Measurements from ENCODE around the gene HCK.

HCK gene

DNA sequence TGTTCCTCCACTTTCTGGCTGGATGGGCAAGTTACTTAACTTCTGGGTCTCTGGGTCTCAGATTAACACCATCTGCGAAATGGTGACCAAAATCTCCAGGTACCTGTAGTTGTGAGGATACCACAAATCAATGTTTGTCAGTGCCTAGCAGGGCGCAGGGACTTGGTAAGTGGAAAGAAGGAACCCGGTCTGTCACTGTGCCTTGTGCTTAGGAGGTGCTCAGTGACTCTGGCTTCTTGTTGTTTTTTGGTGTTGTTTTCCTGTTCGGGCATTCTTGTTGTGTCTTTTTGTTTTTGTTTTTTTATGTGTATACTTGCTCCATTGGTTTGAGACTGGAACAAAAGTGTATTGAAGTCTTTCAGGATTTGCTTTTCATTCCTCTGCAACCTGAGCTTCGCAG, 75.3 kb downstream of the HCK start:
- no peak for DNase-seq (ENCODE audit: low read depth in 2 of 3, low spot score in 1 of 3)

DNA sequence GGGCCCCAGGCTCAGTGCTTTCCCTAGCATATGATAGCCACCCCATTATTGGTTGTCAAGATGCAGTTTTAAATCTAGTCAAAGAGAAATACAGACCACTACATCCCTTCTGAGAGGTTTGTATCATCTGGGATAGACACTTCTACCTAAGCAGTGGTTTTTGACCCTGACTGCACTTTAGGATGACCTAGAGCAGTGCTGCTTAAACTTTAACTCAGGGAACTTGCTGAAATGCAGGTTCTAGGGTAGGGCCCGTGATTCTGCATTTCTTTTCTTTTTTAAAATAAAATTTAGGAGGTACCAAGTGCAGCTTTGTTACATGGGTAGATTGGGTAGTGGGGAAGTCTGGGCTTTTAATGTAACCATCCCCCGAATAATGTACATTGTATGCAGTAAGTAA, 76.1 kb downstream of the HCK start:
- no peak for DNase-seq (ENCODE audit: low read depth in 2 of 3, low spot score in 1 of 3)

DNA sequence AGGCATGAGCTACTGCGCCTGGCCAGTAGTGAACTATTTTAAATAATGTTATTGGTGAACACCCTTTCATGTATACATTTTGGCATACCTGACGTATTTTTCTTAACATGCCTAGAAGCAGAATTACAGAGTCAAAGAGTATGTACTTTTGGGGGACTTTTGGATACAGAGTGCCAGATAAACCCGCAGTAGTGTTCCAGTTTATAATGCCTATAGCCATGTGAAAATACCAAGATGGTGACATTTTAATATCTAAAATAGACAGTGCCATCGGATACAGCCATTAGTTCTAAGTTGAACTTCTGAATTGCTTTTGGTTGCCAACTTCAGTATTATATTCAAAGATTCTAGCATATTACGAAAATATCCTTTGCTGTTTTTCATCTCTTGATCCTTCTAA, 77.8 kb downstream of the HCK start:
- DNase-seq (ENCODE audit: low read depth in 2 of 3, low spot score in 1 of 3) = no peak

DNA sequence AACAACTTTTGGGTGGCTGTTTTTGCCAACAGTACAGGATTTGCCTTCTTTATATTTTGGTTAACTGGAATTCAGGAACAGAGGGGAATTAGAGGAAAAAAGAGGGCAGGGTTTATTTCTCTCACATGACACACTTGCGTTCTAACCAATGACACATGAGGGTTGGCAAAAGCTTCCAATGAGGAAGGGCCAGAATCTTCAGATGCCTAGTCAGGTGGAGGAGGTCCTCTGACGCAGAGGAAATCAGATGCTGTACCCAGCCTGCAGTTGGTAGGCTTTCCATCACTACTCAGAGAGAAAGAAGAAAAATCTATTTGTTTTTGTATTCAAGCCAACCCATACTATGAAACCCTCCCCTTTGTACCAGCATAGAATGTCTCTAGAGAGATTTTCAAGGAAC, 78.3 kb downstream of the HCK start:
- DNase-seq (ENCODE audit: low read depth in 2 of 3, low spot score in 1 of 3) = no peak

DNA sequence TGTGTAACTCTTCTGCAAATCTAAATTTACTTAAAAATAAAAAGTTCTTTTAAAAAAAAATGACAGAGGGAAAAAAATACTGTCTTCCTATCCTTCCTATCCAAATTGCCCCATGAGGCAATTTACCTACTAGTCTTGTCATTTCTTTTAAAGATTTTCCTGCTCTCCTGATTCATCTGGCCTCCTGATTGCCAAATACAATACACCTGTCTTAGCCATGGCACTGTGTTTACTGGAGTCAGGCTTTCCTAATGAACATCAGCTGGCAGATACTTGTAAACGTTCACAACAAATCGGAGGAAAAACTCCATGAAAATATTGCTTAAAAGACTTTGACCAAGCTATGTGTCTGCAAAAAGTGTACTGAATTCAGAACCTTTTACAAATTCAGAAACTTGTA, 78.9 kb downstream of the HCK start:
- DNase-seq (ENCODE audit: low read depth in 2 of 3, low spot score in 1 of 3) = no peak

DNA sequence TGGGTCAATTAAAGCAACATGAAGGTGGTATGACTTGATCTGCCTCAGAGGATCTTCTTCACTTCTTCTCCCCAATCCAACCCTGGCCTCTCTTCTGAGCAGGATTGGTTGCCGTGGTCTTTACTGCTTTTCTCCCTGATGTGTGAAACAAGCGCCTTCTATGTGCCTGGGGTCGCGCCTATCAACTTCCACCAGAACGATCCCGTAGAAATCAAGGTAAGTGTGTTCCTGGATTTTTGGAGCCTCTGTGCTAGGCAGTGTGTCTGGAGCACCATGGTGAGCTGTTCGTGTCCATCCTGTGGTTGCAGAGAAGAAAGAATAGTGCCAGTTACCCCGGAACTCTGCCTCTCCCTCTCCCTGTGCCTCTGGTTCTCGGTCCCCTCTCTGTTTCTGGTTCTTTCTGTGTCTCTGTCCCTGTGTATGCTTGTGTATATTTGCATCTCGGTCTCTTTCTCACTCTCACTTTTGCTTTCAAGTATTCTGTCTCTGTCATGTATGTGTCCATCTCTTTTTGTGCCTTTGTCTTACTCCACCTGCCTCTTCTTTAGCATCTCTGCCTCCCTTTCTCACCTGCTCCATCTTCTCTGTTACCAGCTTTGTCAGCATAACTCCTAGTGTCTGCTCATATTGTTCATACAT, 81.0 kb downstream of the HCK start:
- no peak for DNase-seq (ENCODE audit: low read depth in 2 of 3, low spot score in 1 of 3)

DNA sequence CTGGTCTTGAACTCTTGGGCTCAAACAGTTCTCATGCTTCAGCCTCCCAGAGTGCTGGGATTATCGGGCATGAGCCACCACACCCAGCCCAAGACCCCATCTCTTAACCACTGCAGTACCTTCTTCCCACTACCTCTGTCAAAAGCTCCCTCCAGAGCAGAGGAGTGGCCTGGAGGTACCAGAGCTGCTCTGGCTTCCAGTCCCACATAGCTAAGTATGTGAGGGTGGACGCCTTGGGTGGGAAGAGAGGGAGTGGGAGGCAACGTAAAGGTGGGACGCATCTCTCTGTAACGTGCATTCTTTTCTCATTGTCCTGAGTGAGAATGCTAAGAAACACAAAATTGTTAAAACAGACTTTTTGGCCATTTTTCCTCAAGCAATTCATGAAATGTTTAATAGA, 82.0 kb downstream of the HCK start:
- no peak for DNase-seq (ENCODE audit: low read depth in 2 of 3, low spot score in 1 of 3)

DNA sequence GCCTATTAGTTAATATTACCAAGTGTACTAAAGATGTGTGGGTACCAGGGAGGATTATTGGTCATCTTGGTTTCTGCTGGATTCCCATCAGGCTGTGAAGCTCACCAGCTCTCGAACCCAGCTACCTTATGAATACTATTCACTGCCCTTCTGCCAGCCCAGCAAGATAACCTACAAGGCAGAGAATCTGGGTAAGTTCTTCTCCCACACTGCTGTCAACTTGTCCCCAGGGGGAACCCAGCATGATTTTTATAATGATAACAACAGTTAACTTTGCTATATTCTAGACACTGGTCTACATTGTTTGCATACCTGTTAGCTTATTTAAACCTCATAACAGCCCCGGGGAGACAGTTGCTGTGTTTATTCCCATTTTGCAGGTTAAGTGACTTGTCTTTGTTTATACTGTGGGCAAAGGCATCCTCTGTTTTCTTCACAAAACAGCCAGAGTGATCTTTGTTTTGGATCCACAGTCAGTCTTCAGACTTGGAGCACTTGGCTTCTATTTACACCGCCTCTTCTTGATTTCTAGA, 84.0 kb downstream of the HCK start:
- DNase-seq (ENCODE audit: low read depth in 2 of 3, low spot score in 1 of 3) = no peak

DNA sequence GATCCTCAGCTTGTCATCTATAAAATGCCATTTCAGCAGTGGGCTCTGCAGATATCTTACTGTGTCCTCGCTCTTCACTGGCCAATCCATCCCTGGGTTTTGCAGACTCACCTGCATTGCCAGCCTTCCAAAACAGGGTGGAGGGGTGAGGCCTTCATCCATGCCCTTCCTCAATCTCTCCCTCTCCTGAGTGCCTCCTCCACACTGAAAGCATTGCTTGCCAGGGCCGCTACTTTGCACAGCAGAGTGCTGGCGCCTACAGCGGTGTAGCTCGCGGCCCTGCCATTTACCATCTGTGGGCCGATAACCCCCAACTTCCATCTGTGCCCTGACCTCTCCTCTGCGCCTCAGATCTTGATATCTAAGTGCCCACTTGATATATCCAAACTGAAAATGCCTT, 86.9 kb downstream of the HCK start:
- no peak for DNase-seq (ENCODE audit: low read depth in 2 of 3, low spot score in 1 of 3)

DNA sequence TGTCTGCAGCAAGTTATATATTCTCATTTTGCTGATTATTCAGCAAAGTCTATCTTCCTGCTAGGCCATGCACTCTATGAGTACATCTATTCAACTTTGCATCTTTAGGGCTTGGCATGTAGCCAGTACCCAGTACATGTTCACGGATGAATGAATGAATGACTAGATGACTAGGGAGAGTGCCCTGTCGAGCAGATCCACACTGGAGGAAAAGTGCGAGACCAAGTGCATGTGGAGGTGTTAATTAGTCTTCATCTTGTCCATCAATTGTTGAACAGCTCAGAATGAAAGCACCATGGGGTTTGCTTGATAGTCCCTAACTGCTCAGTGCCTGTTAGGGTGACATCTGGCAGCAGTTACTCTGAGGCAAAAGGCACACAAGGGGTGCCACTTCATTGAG, 87.9 kb downstream of the HCK start:
- DNase-seq (ENCODE audit: low read depth in 2 of 3, low spot score in 1 of 3) = no peak

DNA sequence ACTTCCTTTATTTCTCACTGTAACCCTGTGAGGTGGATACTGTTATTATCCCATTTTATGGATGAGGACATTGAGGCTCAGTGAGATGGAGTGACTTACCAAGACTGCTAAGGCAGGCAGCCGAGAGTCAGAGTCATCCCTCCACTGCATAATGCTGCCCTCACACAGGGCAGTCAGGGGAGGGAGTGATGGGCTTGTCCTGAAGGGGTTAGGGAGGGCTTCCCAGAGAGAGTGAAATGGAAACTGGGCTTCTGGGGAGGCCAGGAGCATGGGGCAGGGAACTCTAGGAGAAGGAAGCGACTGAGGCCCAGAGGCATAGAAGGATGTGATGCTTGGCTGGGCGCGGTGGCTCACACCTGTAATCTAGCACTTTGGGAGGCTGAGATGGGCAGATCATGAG, 88.6 kb downstream of the HCK start:
- no peak for DNase-seq (ENCODE audit: low read depth in 2 of 3, low spot score in 1 of 3)

DNA sequence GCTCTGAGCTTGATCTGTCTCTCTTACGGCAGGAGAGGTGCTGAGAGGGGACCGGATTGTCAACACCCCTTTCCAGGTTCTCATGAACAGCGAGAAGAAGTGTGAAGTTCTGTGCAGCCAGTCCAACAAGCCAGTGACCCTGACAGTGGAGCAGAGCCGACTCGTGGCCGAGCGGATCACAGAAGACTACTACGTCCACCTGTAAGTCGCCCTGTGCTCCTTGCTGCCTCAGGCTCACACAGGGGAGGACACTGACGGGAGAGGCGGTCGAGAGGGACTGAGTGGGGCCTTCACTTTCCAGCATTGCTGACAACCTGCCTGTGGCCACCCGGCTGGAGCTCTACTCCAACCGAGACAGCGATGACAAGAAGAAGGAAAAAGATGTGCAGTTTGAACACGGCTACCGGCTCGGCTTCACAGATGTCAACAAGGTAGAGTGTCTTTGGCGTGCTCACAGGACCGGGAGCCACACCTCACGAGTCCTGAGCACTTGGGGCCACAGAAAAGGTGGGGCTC, 89.5 kb downstream of the HCK start:
- no peak for DNase-seq (ENCODE audit: low read depth in 2 of 3, low spot score in 1 of 3)

DNA sequence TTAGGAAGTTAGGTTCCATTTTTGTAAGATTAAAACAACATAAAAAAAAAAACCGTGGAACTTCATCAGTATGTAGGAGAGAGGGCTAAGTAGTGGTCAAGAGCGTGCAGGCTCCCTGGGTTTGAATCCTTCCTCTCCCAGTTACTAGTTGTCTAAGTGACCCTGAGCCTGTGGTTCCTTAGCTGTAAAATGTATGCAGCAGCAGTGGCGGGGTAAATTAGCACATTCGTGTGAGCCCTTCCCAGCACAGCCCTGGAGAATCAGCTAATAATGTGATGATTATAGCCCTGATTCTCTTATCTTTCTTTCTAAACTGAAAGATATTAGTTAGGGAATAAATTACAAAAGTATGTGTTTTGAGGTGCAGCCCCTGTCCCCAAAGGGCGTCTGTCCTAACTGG, 90.0 kb downstream of the HCK start:
- DNase-seq (ENCODE audit: low read depth in 2 of 3, low spot score in 1 of 3) = no peak

DNA sequence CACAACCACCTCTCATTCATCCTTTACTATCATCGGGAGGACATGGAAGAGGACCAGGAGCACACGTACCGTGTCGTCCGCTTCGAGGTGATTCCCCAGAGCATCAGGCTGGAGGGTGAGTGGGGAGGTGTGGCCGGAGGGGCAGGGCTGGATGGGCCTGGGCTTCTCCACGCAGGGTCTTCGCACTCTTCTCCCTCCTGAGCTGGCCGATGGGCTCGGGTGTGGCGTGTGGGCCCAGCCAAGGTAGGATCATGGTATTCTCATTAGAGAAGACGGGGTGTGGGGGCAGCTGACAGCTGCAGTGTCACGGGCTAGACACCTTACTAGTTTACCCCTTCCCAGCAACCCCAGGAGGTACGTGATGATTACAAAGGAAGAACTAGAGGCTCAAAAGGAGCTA, 90.9 kb downstream of the HCK start:
- DNase-seq (ENCODE audit: low read depth in 2 of 3, low spot score in 1 of 3) = no peak

DNA sequence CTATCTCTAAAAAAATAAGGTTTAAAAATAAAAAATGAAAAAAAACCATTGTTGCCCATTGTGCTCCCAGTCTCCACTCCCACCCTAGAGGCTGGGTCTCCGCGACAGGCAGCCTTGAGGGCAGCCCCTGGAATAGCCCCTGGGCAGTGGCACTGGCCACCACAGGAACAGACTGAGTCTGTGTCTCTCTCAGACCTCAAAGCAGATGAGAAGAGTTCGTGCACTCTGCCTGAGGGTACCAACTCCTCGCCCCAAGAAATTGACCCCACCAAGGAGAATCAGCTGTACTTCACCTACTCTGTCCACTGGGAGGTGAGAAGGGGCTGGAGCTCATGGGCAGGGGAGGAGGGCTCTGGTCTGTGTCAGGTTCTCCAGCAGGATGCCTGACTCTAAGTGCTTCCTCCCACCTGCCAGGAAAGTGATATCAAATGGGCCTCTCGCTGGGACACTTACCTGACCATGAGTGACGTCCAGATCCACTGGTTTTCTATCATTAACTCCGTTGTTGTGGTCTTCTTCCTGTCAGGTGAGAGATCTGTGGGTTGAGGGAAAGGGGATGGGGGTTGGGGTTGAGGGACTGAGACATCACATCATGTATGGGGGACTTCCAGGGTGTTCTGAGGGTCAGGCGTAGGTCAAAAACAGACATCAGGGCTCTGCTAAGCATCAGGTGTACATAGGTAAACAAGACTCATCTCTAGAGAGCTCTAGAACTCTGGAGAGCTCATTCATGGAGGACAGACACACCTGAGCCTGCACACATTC, 93.0 kb downstream of the HCK start:
- DNase-seq (ENCODE audit: low read depth in 2 of 3, low spot score in 1 of 3) = no peak

DNA sequence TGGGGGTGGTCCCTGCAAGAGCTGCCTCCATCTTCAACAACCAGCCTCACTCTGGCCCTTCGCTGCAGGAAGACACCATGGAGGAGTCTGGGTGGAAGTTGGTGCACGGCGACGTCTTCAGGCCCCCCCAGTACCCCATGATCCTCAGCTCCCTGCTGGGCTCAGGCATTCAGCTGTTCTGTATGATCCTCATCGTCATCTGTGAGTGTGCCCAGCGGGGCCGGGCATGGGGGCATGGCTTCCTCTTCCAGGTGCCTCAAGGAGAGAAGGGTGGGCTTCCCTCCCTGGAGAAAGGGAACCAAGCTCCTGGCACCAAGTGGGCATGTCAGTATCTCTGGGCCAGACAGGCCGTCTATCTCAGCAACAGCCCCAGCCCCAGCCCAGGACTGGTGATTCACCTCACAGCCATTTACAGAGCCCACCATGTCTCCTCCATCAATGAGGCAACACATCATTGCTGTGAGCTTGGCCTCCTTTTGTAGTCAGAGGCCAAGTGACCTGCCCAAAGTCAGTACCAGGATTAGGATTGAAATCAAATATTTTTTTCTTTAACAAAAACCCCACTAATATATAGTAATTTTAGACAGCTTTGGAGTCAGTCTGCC, 97.6 kb downstream of the HCK start:
- no peak for DNase-seq (ENCODE audit: low read depth in 2 of 3, low spot score in 1 of 3)

DNA sequence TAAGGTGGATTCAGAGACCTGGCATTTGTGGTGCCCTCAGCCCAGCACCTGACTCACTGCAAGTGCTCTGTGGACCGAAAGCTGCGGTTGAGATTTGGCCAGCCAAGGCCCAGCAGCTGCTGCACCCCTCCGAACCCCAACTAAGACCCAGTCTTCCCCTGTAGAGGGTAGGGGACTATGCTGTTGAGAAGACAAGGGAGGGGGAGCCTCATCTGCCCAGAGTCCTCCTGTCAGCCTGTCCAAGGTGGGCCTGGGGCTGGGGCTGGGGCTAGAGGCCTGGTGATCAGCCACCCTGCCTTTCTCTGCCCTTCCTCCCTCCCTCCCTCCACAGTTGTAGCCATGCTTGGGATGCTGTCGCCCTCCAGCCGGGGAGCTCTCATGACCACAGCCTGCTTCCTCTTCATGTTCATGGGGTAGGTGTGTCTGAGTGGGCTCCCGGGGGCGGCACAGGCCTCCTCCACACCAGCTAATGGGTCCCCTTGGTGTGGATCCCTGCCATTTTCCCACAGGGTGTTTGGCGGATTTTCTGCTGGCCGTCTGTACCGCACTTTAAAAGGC, 98.3 kb downstream of the HCK start:
- DNase-seq (ENCODE audit: low read depth in 2 of 3, low spot score in 1 of 3) = no peak

Data from stimulated activated CD4-positive, alpha-beta T cell treated with anti-CD3 and anti-CD28 coated beads, Interleukin-12 subunit alpha, Interleukin-12 subunit beta, amount 100 ng/mL, for 48 hours (primary cell).